Peyer's patch (tissue), 4 donors: ENCODE data around the gene ATP6V0D1. TPM values are rescaled to one million over a fixed set of nuclear protein-coding genes. Genes with fewer than 3 reads are reported as not detected.
"Not testable (repeated sequence)": the region's sequence is repeated elsewhere in the genome, so short reads cannot be mapped to it uniquely, and the experiment has no call there.

ENCODE experiments used
- DNase-seq, 3 donors: peaks; one replicate each; pipeline ENCODE4 v3.0.0-alpha.2; 2017 to 2019
- H3K27ac ChIP-seq, 4 donors: fragments of 200-600 bp; sonication (generic); one replicate each; pipeline ENCODE4 v1.5.1; 2016 to 2019
- H3K27me3 ChIP-seq, 2 donors: fragments of 200-600 bp; sonication (generic); one replicate each; pipeline ENCODE4 v1.5.1; 2019
- H3K36me3 ChIP-seq, 3 donors: fragments of 200-600 bp; sonication (generic); one replicate each; pipeline ENCODE4 v1.5.1; 2016 to 2019
- H3K4me1 ChIP-seq, 4 donors: fragments of 200-600 bp; sonication (generic); one replicate each; pipeline ENCODE4 v1.5.1; 2016 to 2019
- H3K4me3 ChIP-seq, 4 donors: fragments of 200-600 bp; sonication (generic); 1 replicate in 3 of 4; 2 replicates in 1 of 4; pipeline ENCODE4 v1.5.1; 2016 to 2019; ENCODE audit warnings: mild to moderate bottlenecking in 1 of 4
- H3K9me3 ChIP-seq, 4 donors: fragments of 200-600 bp; sonication (generic); one replicate each; pipeline ENCODE4 v1.5.1; 2016 to 2019; ENCODE audit warnings: mild to moderate bottlenecking in 1 of 4
- CTCF ChIP-seq, 6 experiments: fragments of 450-650 bp in 4 of 6; fragments of 200-600 bp in 2 of 6; sonication (generic) in 1 of 6; IDR thresholded peaks; one replicate each; pipeline ENCODE4 v1.5.1; 2017 to 2019; ENCODE audit warnings: antibody characterized with exemption in 6 of 6, mild to moderate bottlenecking in 3 of 6, moderate library complexity in 1 of 6
- POLR2A ChIP-seq, 2 donors: fragments of 450-650 bp; IDR thresholded peaks; one replicate each; pipeline ENCODE4 v1.5.1; 2017; ENCODE audit warnings: antibody characterized with exemption in 2 of 2, mild to moderate bottlenecking in 2 of 2, moderate library complexity in 2 of 2
- total RNA-seq, 4 donors: library from RNA; depleted of rRNA; stranded (reverse); fragments of >200 nt; gene quantifications; one replicate each; pipeline ENCODE4 v1.1.0, GENCODE V29; 2016

ATP6V0D1 gene
- total RNA-seq, 4 donors from 2014 or later = 131 to 223 (median 202) TPM

- Histone ChIP-seq H3K9me3 (no peaks in the 10 kb centered on the region), H3K27me3 (no peaks in the 10 kb centered on the region), H3K4me1 (peaks cover 6 to 18% (median 7%) of the 10 kb centered on the region in 4 donors), H3K27ac (no peak overlapping the region), H3K36me3 (no peaks in the 10 kb centered on the region), H3K4me3 (no peak overlapping the region)
- no peak for TF ChIP-seq CTCF (IDR thresholded peaks at IDR 0.05)
- TF ChIP-seq POLR2A (IDR thresholded peaks at IDR 0.05) = no peak
- no peak for DNase-seq
These were observed 61.5 kb downstream of the ATP6V0D1 start for GRCh38 chr16:67419502-67419901.

DNA sequence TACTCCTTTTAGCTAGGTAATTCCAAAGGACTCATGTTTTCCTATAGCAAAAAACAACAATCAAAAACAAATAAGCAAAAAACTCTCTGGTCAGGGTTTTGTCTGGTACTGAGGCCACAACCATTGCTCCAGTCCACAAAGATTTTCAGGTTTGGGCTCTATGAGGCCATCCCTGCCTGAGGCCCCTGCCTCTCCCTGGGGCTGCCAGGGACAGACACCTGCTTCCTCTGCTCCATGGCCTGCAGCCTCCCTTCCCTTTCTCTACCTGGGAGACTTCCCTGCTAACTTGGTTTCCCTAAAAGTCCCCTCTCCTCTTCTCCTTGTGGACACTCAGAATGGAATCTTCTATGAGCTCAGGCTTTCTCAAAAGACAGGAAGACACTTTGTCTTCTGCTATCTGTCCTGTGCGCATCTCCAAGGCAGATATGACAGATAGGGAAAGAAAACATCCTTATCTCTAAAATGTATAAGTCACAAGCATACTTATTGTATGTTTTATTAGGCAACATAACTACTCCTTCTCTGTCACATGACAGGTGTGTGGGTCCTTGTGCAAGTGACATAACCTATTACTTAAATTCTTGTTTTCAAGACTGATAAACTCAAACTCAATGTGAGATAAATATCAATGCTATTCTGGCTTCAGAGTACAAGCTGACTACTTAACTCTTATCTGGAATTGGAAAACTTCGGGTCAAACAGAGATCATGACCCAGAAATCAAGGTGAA is 63.5 kb downstream of the ATP6V0D1 start:
- Histone ChIP-seq H3K27ac (no peak overlapping the region), H3K27me3 (no peaks in the 10 kb centered on the region), H3K4me3 (no peak overlapping the region), H3K36me3 (no peaks in the 10 kb centered on the region), H3K9me3 (no peaks in the 10 kb centered on the region), H3K4me1 (peaks cover 6 to 25% (median 7%) of the 10 kb centered on the region in 4 donors)
- no peak for DNase-seq
- TF ChIP-seq CTCF (IDR thresholded peaks at IDR 0.05) = no peak
- TF ChIP-seq POLR2A (IDR thresholded peaks at IDR 0.05) = no peak

GRCh38 chr16:67415872-67416793 is 64.8 kb downstream of the ATP6V0D1 start, which contains the start of gene ZDHHC1:
Gene ZDHHC1, minus strand, starts transcription at chr16:67416477. Its CDS starts 8,702 bp downstream, at chr16:67407775.
- H3K4me1 ChIP-seq = peaks cover 6 to 25% (median 7%) of the 10 kb centered on the region in 4 donors
- no peaks in the 10 kb centered on the region for H3K27me3 ChIP-seq
- no peaks in the 10 kb centered on the region for H3K36me3 ChIP-seq
- peak within 1 kb of the TSS; percentile 57 to 86 (median 70) for H3K4me3 ChIP-seq
- DNase-seq = peak; percentile 47 to 82 (median 78)
- H3K9me3 ChIP-seq = no peaks in the 10 kb centered on the region
- TF ChIP-seq POLR2A (IDR thresholded peaks at IDR 0.05) = no peak
- TF ChIP-seq CTCF (IDR thresholded peaks at IDR 0.05) = peak in 5 of 6 experiments; percentile 32 to 74 (median 58)
- peak within 1 kb of the TSS; percentile 30 to 72 (median 68) for H3K27ac ChIP-seq

DNA sequence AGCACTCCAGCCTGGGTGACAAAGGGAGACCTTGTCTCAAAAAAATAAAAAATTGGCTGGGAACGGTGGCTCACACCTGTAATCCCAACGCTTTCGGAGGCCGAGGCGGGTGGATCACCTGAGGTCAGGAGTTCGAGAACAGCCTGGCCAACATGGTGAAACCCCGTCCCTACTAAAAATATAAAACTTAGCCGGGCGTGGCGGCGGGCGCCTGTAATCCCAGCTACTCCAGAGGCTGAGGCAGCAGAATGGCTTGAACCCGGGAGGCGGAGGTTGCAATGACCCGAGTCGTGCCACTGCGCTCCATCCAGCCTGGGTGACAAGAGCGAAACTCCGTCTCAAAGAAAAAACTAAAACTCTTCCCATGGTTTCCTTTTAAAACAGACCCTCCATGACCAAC is 65.5 kb downstream of the ATP6V0D1 start:
- H3K36me3 ChIP-seq, H3K27me3 ChIP-seq, H3K9me3 ChIP-seq, DNase-seq: not testable (repeated sequence)
- Histone ChIP-seq H3K4me1 (peaks cover 6 to 25% (median 7%) of the 10 kb centered on the region in 4 donors), H3K27ac (peak overlapping the region in 3 of 4 donors; percentile 30 to 72 (median 66)), H3K4me3 (peak overlapping the region in 3 of 4 donors; percentile 57 to 86 (median 65))

GRCh38 chr16:67413978-67414911 is 66.7 kb downstream of the ATP6V0D1 start:
- Histone ChIP-seq H3K27me3 (no peaks in the 10 kb centered on the region), H3K27ac (no peak overlapping the region), H3K4me1 (peaks cover 6 to 25% (median 7%) of the 10 kb centered on the region in 4 donors), H3K36me3 (no peaks in the 10 kb centered on the region), H3K9me3 (no peaks in the 10 kb centered on the region), H3K4me3 (no peak overlapping the region)
- TF ChIP-seq CTCF (IDR thresholded peaks at IDR 0.05) (no peak), POLR2A (IDR thresholded peaks at IDR 0.05) (no peak)
- no peak for DNase-seq
